Measurements from ENCODE around the gene AIRE.
A peak's percentile ranks its signal among the peaks of the same experiment; 100 is the strongest.

Gene AIRE

GRCh38 chr21:44331650-44332307 is 46.1 kb downstream of the AIRE start:
- H3K36me3 ChIP-seq (ENCODE audit: insufficient read depth, low read length) = no peaks in the 10 kb centered on the region; the same call in 1 of the 2 replicates
- H3K9ac ChIP-seq (ENCODE audit: insufficient read length) = no peak overlapping the region
- no peak for TF ChIP-seq EZH2 (IDR thresholded peaks at IDR 0.05)
- no peak for TF ChIP-seq FOXP2 (optimal IDR thresholded peaks at IDR 0.05; ENCODE audit: control extremely low read depth, extremely low read length, insufficient read depth)
- H3K27ac ChIP-seq = no peak overlapping the region
- no peak for DNase-seq (ENCODE audit: low read depth, low spot score)
- no peaks in the 10 kb centered on the region for H3K9me3 ChIP-seq (ENCODE audit: low read depth, low read length)
- H3K4me3 ChIP-seq = no peak overlapping the region

GRCh38 chr21:44332383-44332782 is 46.7 kb downstream of the AIRE start:
- DNase-seq (ENCODE audit: low read depth, low spot score) = no peak
- no peak overlapping the region for H3K9ac ChIP-seq (ENCODE audit: insufficient read length)
- no peak for TF ChIP-seq EZH2 (IDR thresholded peaks at IDR 0.05)

GRCh38 chr21:44332965-44333364 is 47.3 kb downstream of the AIRE start:
- TF ChIP-seq EZH2 (IDR thresholded peaks at IDR 0.05) (no peak), POLR2AphosphoS5 (IDR thresholded peaks at IDR 0.05; ENCODE audit: borderline replicate concordance, low read depth, low read length) (no peak), FOXP2 (optimal IDR thresholded peaks at IDR 0.05; ENCODE audit: control extremely low read depth, extremely low read length, insufficient read depth) (no peak)
- no peak overlapping the region for H3K27ac ChIP-seq
- H3K36me3 ChIP-seq (ENCODE audit: insufficient read depth, low read length) = no peaks in the 10 kb centered on the region; the same call in 1 of the 2 replicates
- no peak overlapping the region for H3K9ac ChIP-seq (ENCODE audit: insufficient read length)
- no peak overlapping the region for H3K4me3 ChIP-seq
- no peak for DNase-seq (ENCODE audit: low read depth, low spot score)
- H3K9me3 ChIP-seq (ENCODE audit: low read depth, low read length) = no peaks in the 10 kb centered on the region

More at GRCh38 chr21:44332383-44332782, 46.7 kb downstream of the AIRE start:
- no peak overlapping the region for H3K4me3 ChIP-seq
- no peaks in the 10 kb centered on the region; the same call in 1 of the 2 replicates for H3K36me3 ChIP-seq (ENCODE audit: insufficient read depth, low read length)
- H3K27ac ChIP-seq = no peak overlapping the region
- no peaks in the 10 kb centered on the region for H3K9me3 ChIP-seq (ENCODE audit: low read depth, low read length)

- Histone ChIP-seq H3K4me3 (no peak overlapping the region), H3K27ac (no peak overlapping the region), H3K36me3 (ENCODE audit: insufficient read depth, low read length) (no peaks in the 10 kb centered on the region; the same call in 1 of the 2 replicates), H3K9me3 (ENCODE audit: low read depth, low read length) (no peaks in the 10 kb centered on the region), H3K9ac (ENCODE audit: insufficient read length) (no peak overlapping the region)
- TF ChIP-seq POLR2AphosphoS5 (IDR thresholded peaks at IDR 0.05; ENCODE audit: borderline replicate concordance, low read depth, low read length) = no peak
- no peak for TF ChIP-seq FOXP2 (optimal IDR thresholded peaks at IDR 0.05; ENCODE audit: control extremely low read depth, extremely low read length, insufficient read depth)
- TF ChIP-seq EZH2 (IDR thresholded peaks at IDR 0.05) = no peak
- no peak for DNase-seq (ENCODE audit: low read depth, low spot score)
Observed at GRCh38 chr21:44333509-44334328, 48.0 kb downstream of the AIRE start.

- H3K4me3 ChIP-seq = no peak overlapping the region
- no peaks in the 10 kb centered on the region for H3K9me3 ChIP-seq (ENCODE audit: low read depth, low read length)
- H3K27ac ChIP-seq = no peak overlapping the region
- no peak for DNase-seq (ENCODE audit: low read depth, low spot score)
- H3K36me3 ChIP-seq (ENCODE audit: insufficient read depth, low read length) = no peaks in the 10 kb centered on the region; the same call in 1 of the 2 replicates
- H3K9ac ChIP-seq (ENCODE audit: insufficient read length) = no peak overlapping the region
- no peak for TF ChIP-seq EZH2 (IDR thresholded peaks at IDR 0.05)
- no peak for TF ChIP-seq FOXP2 (optimal IDR thresholded peaks at IDR 0.05; ENCODE audit: control extremely low read depth, extremely low read length, insufficient read depth)
- TF ChIP-seq POLR2AphosphoS5 (IDR thresholded peaks at IDR 0.05; ENCODE audit: borderline replicate concordance, low read depth, low read length) = no peak
Observed at GRCh38 chr21:44334329-44335030, 48.8 kb downstream of the AIRE start.

- no peak for TF ChIP-seq FOXP2 (optimal IDR thresholded peaks at IDR 0.05; ENCODE audit: control extremely low read depth, extremely low read length, insufficient read depth)
- TF ChIP-seq EZH2 (IDR thresholded peaks at IDR 0.05) = no peak
- TF ChIP-seq POLR2AphosphoS5 (IDR thresholded peaks at IDR 0.05; ENCODE audit: borderline replicate concordance, low read depth, low read length) = no peak
- Histone ChIP-seq H3K4me3 (no peak overlapping the region), H3K9me3 (ENCODE audit: low read depth, low read length) (no peaks in the 10 kb centered on the region), H3K9ac (ENCODE audit: insufficient read length) (no peak overlapping the region), H3K27ac (no peak overlapping the region), H3K36me3 (ENCODE audit: insufficient read depth, low read length) (no peaks in the 10 kb centered on the region; the same call in 1 of the 2 replicates)
- no peak for DNase-seq (ENCODE audit: low read depth, low spot score)
Observed at GRCh38 chr21:44335266-44336059, 49.8 kb downstream of the AIRE start.

GRCh38 chr21:44337449-44337848 is 51.8 kb downstream of the AIRE start:
- no peaks in the 10 kb centered on the region for H3K9me3 ChIP-seq (ENCODE audit: low read depth, low read length)
- peak overlapping the region; percentile 66 for H3K27ac ChIP-seq
- TF ChIP-seq POLR2AphosphoS5 (IDR thresholded peaks at IDR 0.05; ENCODE audit: borderline replicate concordance, low read depth, low read length) = no peak
- TF ChIP-seq EZH2 (IDR thresholded peaks at IDR 0.05) = no peak
- TF ChIP-seq FOXP2 (optimal IDR thresholded peaks at IDR 0.05; ENCODE audit: control extremely low read depth, extremely low read length, insufficient read depth) = no peak
- no peak overlapping the region for H3K9ac ChIP-seq (ENCODE audit: insufficient read length)
- no peak for DNase-seq (ENCODE audit: low read depth, low spot score)
- H3K4me3 ChIP-seq = no peak overlapping the region
- no peaks in the 10 kb centered on the region; the same call in 1 of the 2 replicates for H3K36me3 ChIP-seq (ENCODE audit: insufficient read depth, low read length)

Data from SK-N-MC (cell line).